DOHH2 (cell line): ENCODE measurements around the gene SPAG16.

Experiments
- H3F3A ChIP-seq: fragments of 200-600 bp; sonication (generic), shearing (Covaris generic); 2 replicates; pipeline ENCODE4 v1.6.0; 2016; ENCODE audit warnings: antibody characterized with exemption, mild to moderate bottlenecking; ENCODE audit not compliant: control insufficient read depth, insufficient read depth
- H3K27ac ChIP-seq: fragments of 200-600 bp; sonication (generic); 2 replicates; pipeline ENCODE4 v1.5.1; 2014; ENCODE audit warnings: low read depth, mild to moderate bottlenecking, low read length, moderate library complexity
- H3K27me3 ChIP-seq: fragments of 200-600 bp; sonication (generic); 2 replicates; pipeline ENCODE4 v1.6.1; 2014; ENCODE audit warnings: mild to moderate bottlenecking, low read length, mixed read lengths; ENCODE audit not compliant: control insufficient read depth
- H3K36me3 ChIP-seq: fragments of 200-600 bp; sonication (generic); 2 replicates; pipeline ENCODE4 v1.6.1; 2014; ENCODE audit warnings: mild to moderate bottlenecking, low read length, moderate library complexity, mixed read lengths; ENCODE audit not compliant: control insufficient read depth
- H3K4me1 ChIP-seq: fragments of 200-600 bp; sonication (generic); 2 replicates; pipeline ENCODE4 v1.6.1; 2014; ENCODE audit warnings: mild to moderate bottlenecking, low read length, mixed read lengths; ENCODE audit not compliant: control insufficient read depth
- H3K4me2 ChIP-seq: fragments of 200-600 bp; sonication (generic); 2 replicates; pipeline ENCODE4 v1.6.0; 2014; ENCODE audit warnings: mild to moderate bottlenecking, low read length, moderate library complexity
- H3K4me3 ChIP-seq: fragments of 200-600 bp; sonication (generic); 2 replicates; pipeline ENCODE4 v1.5.1; 2014; ENCODE audit warnings: mild to moderate bottlenecking, low read length, mixed read lengths
- H3K79me2 ChIP-seq: fragments of 200-600 bp; sonication (generic); 2 replicates; pipeline ENCODE4 v1.6.1; 2014; ENCODE audit warnings: mild to moderate bottlenecking, low read length, mixed read lengths; ENCODE audit not compliant: control insufficient read depth
- H3K9me2 ChIP-seq: fragments of 200-600 bp; sonication (generic); replicated peaks from 2 replicates; pipeline ENCODE4 v1.6.1; 2014; ENCODE audit warnings: mild to moderate bottlenecking, low read length, mixed read lengths; ENCODE audit not compliant: control insufficient read depth
- H3K9me3 ChIP-seq: fragments of 200-600 bp; sonication (generic); 2 replicates; pipeline ENCODE4 v1.6.1; 2014; ENCODE audit warnings: antibody characterized with exemption, low read length, mixed read lengths; ENCODE audit not compliant: control insufficient read depth, insufficient read depth
- H4K20me1 ChIP-seq: fragments of 200-600 bp; sonication (generic); 2 replicates; pipeline ENCODE4 v1.6.0; 2014; ENCODE audit warnings: low read depth, mild to moderate bottlenecking, antibody characterized with exemption, low read length, moderate library complexity; ENCODE audit not compliant: control insufficient read depth, insufficient read depth
- CTCF ChIP-seq: fragments of 200-600 bp; sonication (generic); IDR thresholded peaks from one replicate; pipeline ENCODE4 v1.5.1; 2014; ENCODE audit warnings: antibody characterized with exemption, mild to moderate bottlenecking, low read depth, low read length; ENCODE audit not compliant: poor library complexity, severe bottlenecking
- EZH2phosphoT487 ChIP-seq: fragments of 200-600 bp; sonication (generic); IDR thresholded peaks from 2 replicates; pipeline ENCODE4 v1.6.1; 2017; ENCODE audit warnings: borderline replicate concordance, mild to moderate bottlenecking, antibody characterized with exemption, low read length, moderate library complexity, mixed read lengths

Gene SPAG16

GRCh38 chr2:214064471-214064870 lies 780.2 kb downstream of the SPAG16 start:
- no peaks in the 10 kb centered on the region for H3K9me3 ChIP-seq
- no peaks in the 10 kb centered on the region for H3K79me2 ChIP-seq
- H3K4me1 ChIP-seq = no peaks in the 10 kb centered on the region
- no peak overlapping the region for H3K27ac ChIP-seq
- H3K36me3 ChIP-seq = no peaks in the 10 kb centered on the region
- no peaks in the 10 kb centered on the region for H3F3A ChIP-seq
- no peak overlapping the region for H3K4me3 ChIP-seq
- no peak overlapping the region for H3K4me2 ChIP-seq
- no peaks in the 10 kb centered on the region for H3K9me2 ChIP-seq
- no peaks in the 10 kb centered on the region for H4K20me1 ChIP-seq
- TF ChIP-seq CTCF (no peak), EZH2phosphoT487 (no peak)
- no peaks in the 10 kb centered on the region for H3K27me3 ChIP-seq

GRCh38 chr2:214066862-214067261 lies 782.6 kb downstream of the SPAG16 start:
- Histone ChIP-seq H3K79me2 (no peaks in the 10 kb centered on the region), H3K27ac (no peak overlapping the region), H3K9me2 (no peaks in the 10 kb centered on the region), H3K4me3 (no peak overlapping the region), H3F3A (no peaks in the 10 kb centered on the region), H3K36me3 (no peaks in the 10 kb centered on the region), H3K4me1 (no peaks in the 10 kb centered on the region), H3K9me3 (no peaks in the 10 kb centered on the region), H3K4me2 (no peak overlapping the region), H4K20me1 (no peaks in the 10 kb centered on the region), H3K27me3 (no peaks in the 10 kb centered on the region)
- TF ChIP-seq EZH2phosphoT487 (no peak), CTCF (no peak)

GRCh38 chr2:214069254-214069653 lies 785.0 kb downstream of the SPAG16 start:
- Histone ChIP-seq H4K20me1 (no peaks in the 10 kb centered on the region), H3K4me1 (no peaks in the 10 kb centered on the region), H3K36me3 (no peaks in the 10 kb centered on the region), H3K79me2 (no peaks in the 10 kb centered on the region), H3K27me3 (no peaks in the 10 kb centered on the region), H3K9me2 (no peaks in the 10 kb centered on the region), H3K4me2 (no peak overlapping the region), H3K4me3 (no peak overlapping the region), H3K9me3 (no peaks in the 10 kb centered on the region), H3F3A (no peaks in the 10 kb centered on the region), H3K27ac (no peak overlapping the region)
- no peak for TF ChIP-seq CTCF

GRCh38 chr2:214075456-214075855 lies 791.2 kb downstream of the SPAG16 start:
- no peaks in the 10 kb centered on the region for H3K79me2 ChIP-seq
- no peak for TF ChIP-seq CTCF
- TF ChIP-seq EZH2phosphoT487 = no peak
- H3K4me3 ChIP-seq = no peak overlapping the region
- H3K27ac ChIP-seq = no peak overlapping the region
- no peaks in the 10 kb centered on the region for H3K27me3 ChIP-seq
- no peaks in the 10 kb centered on the region for H3F3A ChIP-seq
- H3K9me3 ChIP-seq = no peaks in the 10 kb centered on the region
- H3K4me1 ChIP-seq = no peaks in the 10 kb centered on the region
- no peak overlapping the region for H3K4me2 ChIP-seq
- H4K20me1 ChIP-seq = no peaks in the 10 kb centered on the region
- H3K36me3 ChIP-seq = no peaks in the 10 kb centered on the region
- H3K9me2 ChIP-seq = no peaks in the 10 kb centered on the region
